ENCODE data around the gene GLUL. TPM values are rescaled to one million over a fixed set of nuclear protein-coding genes. Genes with fewer than 3 reads are reported as not detected.
"Not testable (repeated sequence)": the region's sequence is repeated elsewhere in the genome, so short reads cannot be mapped to it uniquely, and the experiment has no call there.

GLUL gene
- total and polyA plus RNA-seq, 2 donors, result 304 to 1,565 TPM

DNA sequence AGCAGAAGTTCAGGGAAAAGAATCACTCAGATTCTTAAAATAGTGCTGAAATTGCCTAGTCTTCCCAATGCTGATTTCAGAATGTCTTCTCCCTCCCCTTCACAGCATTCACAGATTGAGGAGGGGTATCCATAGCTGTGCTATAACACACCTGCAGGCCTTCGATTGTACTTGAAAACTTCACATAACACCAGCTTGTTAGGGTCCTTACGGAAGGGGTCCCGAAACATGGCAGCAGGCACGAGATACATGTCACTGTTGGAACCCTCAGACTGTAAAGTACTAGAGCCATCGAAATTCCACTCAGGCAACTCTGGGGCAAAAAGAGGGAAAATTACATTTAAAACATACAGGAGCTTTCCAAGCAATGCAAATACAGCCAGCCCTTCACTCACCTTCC, 4.6 kb downstream of the GLUL start:
- 96% methylated on average over 5 of the region's 5 CpGs for WGBS
- Histone ChIP-seq H3K4me3 (ENCODE audit: low read depth, low read length) (no peak overlapping the region), H3K27ac (ENCODE audit: low read depth) (no peak overlapping the region), H3K4me1 (ENCODE audit: insufficient read depth) (no peaks in the 10 kb centered on the region), H3K36me3 (ENCODE audit: insufficient read depth) (peaks cover 15% of the 10 kb centered on the region)
- no peak for DNase-seq (ENCODE audit: extremely low spot score)

DNA sequence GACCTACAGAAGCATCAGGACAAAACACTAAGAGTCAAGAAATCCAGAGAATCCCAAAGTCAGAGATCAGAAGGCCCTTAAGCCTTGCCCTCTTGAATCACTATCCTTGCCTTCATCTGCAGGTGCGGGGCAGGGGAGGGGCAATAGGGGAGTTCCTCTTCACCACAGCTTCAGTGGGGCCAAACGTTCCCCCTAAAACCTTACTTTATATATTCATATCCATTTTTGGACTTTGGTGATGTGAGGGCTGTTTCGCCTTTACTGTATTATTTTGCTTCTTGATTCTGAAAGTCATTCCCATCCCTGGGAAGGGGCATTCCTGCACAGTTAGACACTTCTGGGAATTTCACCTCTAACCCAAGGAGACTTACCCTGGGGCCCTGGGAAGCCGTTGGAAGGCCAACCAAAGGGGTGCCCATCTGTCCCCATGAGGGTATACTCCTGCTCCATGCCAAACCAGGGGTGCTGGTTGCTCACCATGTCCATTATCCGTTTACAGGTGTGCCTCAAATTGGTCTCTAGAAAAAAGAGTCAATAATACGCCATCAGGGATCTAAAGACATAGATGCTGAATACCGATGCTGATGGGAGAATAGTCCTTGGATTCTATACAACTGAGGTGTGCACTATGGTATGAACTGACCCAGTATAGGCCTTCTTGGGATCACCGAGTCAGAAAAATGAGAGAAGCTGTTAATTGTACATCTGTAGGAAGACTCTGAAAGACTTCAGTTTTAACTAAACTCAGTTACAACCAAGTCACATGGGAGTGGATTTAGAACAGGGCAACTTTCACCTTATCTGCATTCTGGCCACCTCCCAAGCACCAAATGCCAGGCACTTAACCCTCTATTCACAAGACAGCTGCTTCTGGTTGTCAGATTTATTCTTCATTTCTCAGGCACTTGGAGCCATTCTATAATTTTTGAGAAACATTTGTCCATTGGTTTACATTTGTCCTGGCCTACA, 5.4 kb downstream of the GLUL start:
- Histone ChIP-seq H3K4me3 (ENCODE audit: low read depth, low read length) (no peak overlapping the region), H3K36me3 (ENCODE audit: insufficient read depth) (peaks cover 15% of the 10 kb centered on the region), H3K4me1 (ENCODE audit: insufficient read depth) (no peaks in the 10 kb centered on the region), H3K27ac (ENCODE audit: low read depth) (no peak overlapping the region)
- DNase-seq (ENCODE audit: extremely low spot score), result no peak
- WGBS, result 95% methylated on average over 8 of the region's 8 CpGs

DNA sequence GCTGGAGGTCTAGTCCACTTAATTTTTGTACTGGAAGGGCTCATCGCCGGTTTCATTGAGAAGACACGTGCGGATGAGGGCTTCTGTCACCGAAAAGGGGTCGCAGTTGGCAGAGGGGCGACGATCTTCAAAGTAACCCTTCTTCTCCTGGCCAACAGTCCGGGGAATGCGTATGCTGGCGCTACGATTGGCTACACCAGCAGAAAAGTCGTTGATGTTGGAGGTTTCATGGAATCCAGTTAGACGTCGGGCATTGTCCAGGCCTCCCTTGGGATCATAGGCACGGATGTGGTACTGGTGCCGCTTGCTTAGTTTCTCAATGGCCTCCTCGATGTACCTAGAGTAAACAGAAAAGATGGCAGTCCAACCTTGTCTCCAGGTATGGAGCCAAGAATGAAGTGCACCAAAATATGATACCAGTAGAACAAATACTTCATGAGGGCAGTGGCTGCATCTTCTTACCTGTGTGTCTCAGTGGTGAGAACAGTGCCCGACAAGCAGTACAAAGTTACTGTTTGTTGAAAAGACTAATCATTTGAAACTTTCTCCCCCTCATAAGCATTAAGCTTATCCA, 7.1 kb downstream of the GLUL start:
- Histone ChIP-seq H3K4me1 (ENCODE audit: insufficient read depth) (no peaks in the 10 kb centered on the region), H3K36me3 (ENCODE audit: insufficient read depth) (peaks cover 15% of the 10 kb centered on the region), H3K4me3 (ENCODE audit: low read depth, low read length) (no peak overlapping the region), H3K27ac (ENCODE audit: low read depth) (no peak overlapping the region)
- WGBS, result 95% methylated on average over 19 of the region's 19 CpGs
- DNase-seq (ENCODE audit: extremely low spot score), result no peak

DNA sequence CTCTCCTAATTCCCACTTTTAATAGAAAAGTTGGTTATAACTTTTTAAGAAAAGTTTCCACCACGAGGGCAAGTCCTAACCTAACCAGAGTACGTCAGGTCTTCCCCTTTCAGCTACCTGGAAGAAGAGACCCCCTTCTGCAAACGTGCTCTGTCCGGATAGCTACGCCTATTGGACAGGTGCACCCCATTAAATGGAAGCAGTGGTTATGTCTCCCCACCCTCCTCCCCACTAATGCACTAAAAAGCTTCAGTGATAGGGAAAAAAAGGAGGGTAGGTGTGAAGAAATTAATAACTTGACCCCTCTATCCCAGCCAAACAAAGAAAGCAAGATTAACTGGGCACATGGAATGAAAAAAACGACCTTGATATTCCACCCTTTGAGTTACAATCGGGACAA, 7.7 kb downstream of the GLUL start:
- WGBS, result 92% methylated on average over 7 of the region's 7 CpGs
- Histone ChIP-seq H3K4me1 (ENCODE audit: insufficient read depth) (no peaks in the 10 kb centered on the region), H3K27ac (ENCODE audit: low read depth) (no peak overlapping the region), H3K4me3 (ENCODE audit: low read depth, low read length) (no peak overlapping the region), H3K36me3 (ENCODE audit: insufficient read depth) (peaks cover 15% of the 10 kb centered on the region)
- DNase-seq (ENCODE audit: extremely low spot score), result no peak

DNA sequence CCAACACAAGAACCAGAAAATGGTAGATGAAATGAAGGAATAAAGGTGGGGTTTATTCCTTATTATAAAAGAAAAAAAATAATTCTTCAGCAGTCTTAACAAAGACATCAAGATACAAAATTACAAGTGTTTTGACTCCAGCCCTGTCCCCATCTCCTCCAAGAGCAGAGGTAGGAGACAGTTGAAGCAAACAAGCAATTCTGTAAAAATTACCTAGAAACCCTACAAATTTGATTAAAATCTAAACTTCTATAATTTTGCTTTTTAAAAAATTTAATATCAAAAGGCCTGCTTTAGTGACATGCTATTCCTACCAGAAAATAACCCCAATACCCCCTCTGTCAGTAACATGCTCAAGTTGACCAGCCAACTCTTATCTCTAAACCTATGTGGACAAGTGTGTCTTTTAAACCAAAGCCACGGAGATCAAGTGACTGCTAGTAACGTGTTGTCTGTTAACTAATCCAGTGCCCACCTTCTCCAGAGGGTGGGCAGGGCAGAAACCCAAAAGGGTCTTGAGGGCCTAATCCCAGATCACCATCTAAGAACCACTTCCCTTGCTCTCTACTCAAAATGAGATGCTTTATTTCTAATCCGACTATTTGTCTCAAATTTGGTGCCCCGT, 8.4 kb downstream of the GLUL start:
- 75% methylated on average over 4 of the region's 4 CpGs for WGBS
- H3K27ac ChIP-seq (ENCODE audit: low read depth), result no peak overlapping the region
- DNase-seq (ENCODE audit: extremely low spot score), result no peak

DNA sequence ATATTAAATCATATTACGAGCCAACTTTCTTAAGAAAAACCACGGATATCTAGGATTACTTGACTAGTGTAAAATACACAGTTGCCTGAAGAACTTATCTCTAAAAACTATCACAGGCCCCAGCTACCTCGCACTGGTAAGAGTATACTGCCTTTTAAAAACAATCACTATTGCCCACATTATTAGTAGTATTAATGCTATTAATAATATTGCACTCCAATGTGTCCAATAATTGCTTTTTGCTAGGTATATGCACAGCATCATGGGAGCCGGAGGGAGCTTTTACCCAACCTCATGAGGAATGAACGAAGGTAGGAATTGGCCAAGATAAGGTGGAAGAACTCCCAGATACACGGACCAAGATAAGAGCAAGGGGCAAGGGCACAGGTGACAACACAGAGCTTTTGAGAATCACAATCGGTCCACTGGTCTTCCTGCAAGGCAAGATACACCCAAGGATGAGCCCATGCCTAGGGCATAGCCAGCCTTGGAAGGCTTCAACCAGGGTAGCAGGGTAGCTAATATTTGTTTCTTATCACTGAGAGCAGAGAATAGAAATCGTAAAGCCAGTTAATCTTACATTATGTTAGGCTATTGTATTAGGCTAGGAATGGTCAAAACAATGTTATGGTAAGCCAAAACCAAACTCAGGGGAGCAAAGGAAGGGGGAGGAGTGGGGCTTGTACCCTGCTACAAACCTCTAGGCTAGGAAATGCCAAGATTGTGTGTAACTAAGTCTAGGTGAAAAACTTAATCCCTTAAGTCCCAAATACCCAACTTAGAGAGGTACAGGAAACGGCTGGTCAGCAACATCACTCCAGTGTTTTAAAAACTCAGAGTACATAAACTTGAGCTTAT, 9.4 kb downstream of the GLUL start:
- Histone ChIP-seq H3K4me3 (ENCODE audit: low read depth, low read length) (no peak overlapping the region), H3K4me1 (ENCODE audit: insufficient read depth) (no peaks in the 10 kb centered on the region), H3K27ac (ENCODE audit: low read depth) (no peak overlapping the region), H3K36me3 (ENCODE audit: insufficient read depth) (peaks cover 12% of the 10 kb centered on the region)
- DNase-seq (ENCODE audit: extremely low spot score), result no peak
- WGBS, result 83% methylated on average over 9 of the region's 9 CpGs

More for the DNA sequence above, 8.4 kb downstream of the GLUL start:
- peaks cover 13% of the 10 kb centered on the region for H3K36me3 ChIP-seq (ENCODE audit: insufficient read depth)
- H3K4me3 ChIP-seq (ENCODE audit: low read depth, low read length), result no peak overlapping the region
- H3K4me1 ChIP-seq (ENCODE audit: insufficient read depth), result no peaks in the 10 kb centered on the region

DNA sequence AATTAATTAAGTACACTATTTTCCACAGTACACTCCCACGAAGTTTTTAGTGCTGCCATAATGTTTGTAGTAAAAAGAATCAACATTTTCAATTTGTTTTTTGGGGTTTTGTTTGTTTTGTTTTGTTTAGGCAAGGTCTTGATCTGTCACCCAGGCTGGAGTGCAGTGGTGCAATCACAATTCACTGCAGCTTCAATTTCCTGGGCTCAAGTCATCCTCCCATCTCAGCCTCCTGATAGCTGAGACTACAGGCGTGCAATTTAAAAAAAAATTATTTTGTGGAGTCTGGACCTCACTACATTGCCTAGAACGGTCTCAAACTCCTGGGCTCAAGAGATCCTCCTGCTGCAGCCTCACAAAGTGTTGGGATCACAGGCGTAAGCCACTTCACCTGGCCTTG, 11.4 kb downstream of the GLUL start:
- no peak overlapping the region for H3K27ac ChIP-seq (ENCODE audit: low read depth)

DNA sequence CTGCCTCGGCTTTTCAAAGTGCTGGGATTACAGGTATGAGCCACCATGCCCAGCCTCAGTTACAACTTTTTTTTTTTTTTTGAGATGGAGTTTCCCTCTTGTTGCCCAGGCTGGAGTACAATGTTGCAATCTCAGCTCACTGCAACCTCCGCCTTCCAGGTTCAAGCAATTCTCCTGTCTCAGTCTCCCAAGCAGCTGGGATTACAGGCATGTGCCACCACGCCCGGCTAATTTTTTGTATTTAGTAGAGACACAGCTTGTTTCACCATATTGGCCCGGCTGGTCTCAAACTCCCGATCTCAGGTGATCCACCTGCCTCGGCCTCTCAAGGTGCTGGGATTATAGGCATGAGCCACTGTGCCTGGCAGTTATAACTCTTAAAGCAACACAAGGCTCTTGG, 11.8 kb downstream of the GLUL start:
- not testable (repeated sequence) for H3K27ac ChIP-seq (ENCODE audit: low read depth); H3K4me3 ChIP-seq (ENCODE audit: low read depth, low read length); H3K36me3 ChIP-seq (ENCODE audit: insufficient read depth); H3K4me1 ChIP-seq (ENCODE audit: insufficient read depth); DNase-seq (ENCODE audit: extremely low spot score)
- WGBS, result 96% methylated on average over 7 of the region's 7 CpGs

More for the DNA sequence above, 11.4 kb downstream of the GLUL start:
- Histone ChIP-seq H3K4me3 (ENCODE audit: low read depth, low read length) (no peak overlapping the region), H3K36me3 (ENCODE audit: insufficient read depth) (peaks cover 10% of the 10 kb centered on the region), H3K4me1 (ENCODE audit: insufficient read depth) (no peaks in the 10 kb centered on the region)
- no peak for DNase-seq (ENCODE audit: extremely low spot score)
- 82% methylated on average over 4 of the region's 4 CpGs for WGBS

DNA sequence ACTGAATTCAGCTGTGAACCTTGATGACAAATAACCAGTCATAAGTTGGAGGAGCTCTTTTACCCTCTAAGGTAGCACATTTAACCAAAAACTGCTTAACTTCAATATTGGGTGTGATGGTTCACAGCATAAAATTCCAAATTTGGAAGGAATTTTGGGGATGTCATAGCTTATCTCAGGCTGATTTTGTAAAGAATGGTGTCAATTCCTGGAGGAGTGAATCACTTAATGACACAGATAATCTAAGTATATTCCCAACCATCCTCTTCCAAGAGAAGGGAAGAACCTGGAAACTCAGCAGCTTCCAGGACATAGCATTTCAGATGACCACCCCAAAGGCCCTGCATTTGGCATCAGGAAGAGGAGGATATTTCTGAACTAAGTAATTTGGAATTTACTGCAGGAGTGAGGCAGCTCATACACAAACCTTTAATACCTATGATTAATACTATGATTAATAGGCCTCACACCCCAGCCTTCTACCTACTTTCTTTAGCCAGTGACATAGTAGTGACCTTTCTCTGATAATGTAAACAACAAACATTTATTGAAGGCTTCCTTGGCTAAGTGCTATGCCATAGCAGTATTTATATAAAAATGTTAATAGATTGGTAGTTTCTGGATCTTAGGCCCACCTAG, 14.5 kb downstream of the GLUL start:
- no peak overlapping the region for H3K27ac ChIP-seq (ENCODE audit: low read depth)

DNA sequence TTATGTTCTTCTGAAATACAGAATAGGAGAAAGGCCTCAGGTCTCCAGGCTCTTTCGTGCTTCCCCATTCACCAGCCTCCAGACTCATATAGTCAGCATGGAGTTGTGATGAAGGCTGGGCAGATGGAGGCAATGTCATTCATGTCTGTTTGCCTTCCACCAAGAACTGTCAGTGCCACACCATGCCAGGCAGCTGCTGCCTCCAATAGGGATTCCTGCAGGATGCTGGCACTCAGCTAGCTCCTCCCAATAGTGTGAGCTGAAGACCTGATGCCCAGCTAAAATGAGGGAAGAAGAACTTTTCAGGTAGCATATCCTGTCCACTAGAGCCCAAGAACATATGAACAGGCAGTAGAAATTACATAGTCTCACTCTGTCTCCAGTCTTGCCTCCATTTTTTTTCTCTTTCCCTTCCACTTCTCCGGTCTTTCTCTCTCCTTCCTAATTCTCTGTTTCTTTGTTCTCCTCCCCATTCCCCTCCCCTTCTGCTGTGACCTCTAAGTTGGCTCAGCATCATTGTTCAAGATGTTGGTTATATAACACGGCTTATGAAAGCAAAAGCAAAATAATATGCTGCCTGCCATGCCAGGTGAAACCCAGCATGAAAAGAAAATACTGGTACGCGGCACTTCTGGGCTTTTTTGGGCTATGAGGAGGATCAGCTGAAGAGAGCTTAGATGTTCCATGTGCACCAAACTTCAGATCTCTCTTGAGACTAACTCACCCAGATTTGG, 17.3 kb downstream of the GLUL start:
- WGBS, result 80% methylated on average over 5 of the region's 5 CpGs

More for the DNA sequence above, 14.5 kb downstream of the GLUL start:
- H3K4me3 ChIP-seq (ENCODE audit: low read depth, low read length), result no peak overlapping the region
- no peaks in the 10 kb centered on the region for H3K36me3 ChIP-seq (ENCODE audit: insufficient read depth)
- DNase-seq (ENCODE audit: extremely low spot score), result no peak
- no peaks in the 10 kb centered on the region for H3K4me1 ChIP-seq (ENCODE audit: insufficient read depth)

DNA sequence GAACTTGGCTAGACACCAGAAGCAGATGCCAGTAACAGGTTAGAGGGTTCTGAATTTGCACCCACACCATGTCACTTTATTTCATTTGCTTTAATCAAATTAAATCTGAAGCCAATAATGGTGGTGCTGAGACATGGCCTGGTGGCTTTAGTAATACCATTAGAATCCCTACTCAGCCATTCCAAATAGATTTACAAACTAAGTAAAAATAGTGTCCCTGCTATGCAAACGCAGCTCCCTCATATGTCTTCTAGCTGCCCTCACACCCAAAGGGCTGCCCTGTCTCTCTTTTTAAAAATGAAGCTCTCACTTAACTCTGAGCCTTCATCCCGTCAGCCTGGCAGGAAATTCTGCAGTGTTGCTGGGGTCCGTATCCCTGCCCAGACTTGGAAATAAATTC, 21.1 kb downstream of the GLUL start:
- H3K4me1 ChIP-seq (ENCODE audit: insufficient read depth), result no peaks in the 10 kb centered on the region
- no peak for DNase-seq (ENCODE audit: extremely low spot score)
- 62% methylated on average over 3 of the region's 3 CpGs for WGBS
- no peaks in the 10 kb centered on the region for H3K36me3 ChIP-seq (ENCODE audit: insufficient read depth)
- H3K4me3 ChIP-seq (ENCODE audit: low read depth, low read length), result no peak overlapping the region
- H3K27ac ChIP-seq (ENCODE audit: low read depth), result no peak overlapping the region

More for the DNA sequence above, 17.3 kb downstream of the GLUL start:
- Histone ChIP-seq H3K4me1 (ENCODE audit: insufficient read depth) (no peaks in the 10 kb centered on the region), H3K4me3 (ENCODE audit: low read depth, low read length) (no peak overlapping the region), H3K36me3 (ENCODE audit: insufficient read depth) (no peaks in the 10 kb centered on the region), H3K27ac (ENCODE audit: low read depth) (no peak overlapping the region)
- DNase-seq (ENCODE audit: extremely low spot score), result no peak

DNA sequence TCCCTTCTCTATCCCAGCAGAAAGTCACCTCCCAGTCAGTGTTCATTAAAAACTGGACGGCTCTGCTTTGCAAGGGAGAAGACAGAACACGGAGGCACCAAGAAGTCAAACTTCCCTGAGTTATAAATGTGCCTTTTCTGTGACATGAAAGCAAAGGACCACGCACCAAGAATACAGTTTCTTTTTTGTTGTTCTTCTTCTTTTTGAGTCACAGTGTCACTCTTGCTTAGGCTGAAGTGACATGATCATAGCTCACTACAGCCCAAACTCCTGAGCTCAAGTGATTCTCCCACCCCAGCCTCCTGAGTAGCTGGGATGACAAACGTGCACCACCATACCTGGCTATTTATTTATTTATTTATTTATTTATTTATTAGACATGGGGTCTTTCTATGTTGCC, 22.7 kb downstream of the GLUL start:
- Histone ChIP-seq H3K4me3 (ENCODE audit: low read depth, low read length) (no peak overlapping the region), H3K36me3 (ENCODE audit: insufficient read depth) (no peaks in the 10 kb centered on the region), H3K4me1 (ENCODE audit: insufficient read depth) (no peaks in the 10 kb centered on the region), H3K27ac (ENCODE audit: low read depth) (no peak overlapping the region)
- no peak for DNase-seq (ENCODE audit: extremely low spot score)
- WGBS, result 69% methylated on average over 4 of the region's 4 CpGs

All from urinary bladder (tissue), 4 donors.